GM18511 (cell line): Measurements from ENCODE around the gene CPN1.
"Not testable (repeated sequence)": the region's sequence is repeated elsewhere in the genome, so short reads cannot be mapped to it uniquely, and the experiment has no call there.

Source experiments
- ATAC-seq: cut with Tn5 transposase; IDR thresholded peaks from one replicate; pipeline ENCODE4 v1.9.1; 2021; ENCODE audit warnings: mild to moderate bottlenecking, moderate library complexity; ENCODE audit not compliant: unreplicated experiment

Gene CPN1

GRCh38 chr10:100082276-100082675 is 607 bp upstream of the CPN1 start:
- not testable (repeated sequence) for ATAC-seq

GRCh38 chr10:100076750-100077149 is 4.9 kb downstream of the CPN1 start:
- ATAC-seq = no peak

GRCh38 chr10:100075426-100076220 is 6.0 kb downstream of the CPN1 start:
- no peak for ATAC-seq

GRCh38 chr10:100072514-100072913 is 9.2 kb downstream of the CPN1 start:
- no peak for ATAC-seq

GRCh38 chr10:100071529-100071928 is 10.1 kb downstream of the CPN1 start:
- ATAC-seq = no peak

- ATAC-seq = no peak
Measured at GRCh38 chr10:100067466-100067865, 14.2 kb downstream of the CPN1 start.

GRCh38 chr10:100065084-100065660 is 16.5 kb downstream of the CPN1 start:
- no peak for ATAC-seq

GRCh38 chr10:100061401-100061800 is 20.3 kb downstream of the CPN1 start:
- no peak for ATAC-seq

- no peak for ATAC-seq
Measured at GRCh38 chr10:100057948-100058347, 23.7 kb downstream of the CPN1 start.

GRCh38 chr10:100053686-100054460 is 27.8 kb downstream of the CPN1 start:
- no peak for ATAC-seq

- peak; percentile 76 for ATAC-seq
Measured at GRCh38 chr10:100046021-100046486, 35.6 kb downstream of the CPN1 start.

GRCh38 chr10:100045592-100045991 is 36.1 kb downstream of the CPN1 start:
- ATAC-seq = no peak

- ATAC-seq = no peak
Measured at GRCh38 chr10:100043796-100044195, 37.9 kb downstream of the CPN1 start.

GRCh38 chr10:100043344-100043743 is 38.3 kb downstream of the CPN1 start:
- no peak for ATAC-seq

GRCh38 chr10:100041306-100042002 is 40.2 kb downstream of the CPN1 start:
- ATAC-seq = no peak

GRCh38 chr10:100038561-100039071 is 43.1 kb downstream of the CPN1 start:
- no peak for ATAC-seq

- no peak for ATAC-seq
Measured at GRCh38 chr10:100037758-100038315, 43.8 kb downstream of the CPN1 start.

- ATAC-seq = no peak
Measured at GRCh38 chr10:100036850-100037249, 44.8 kb downstream of the CPN1 start.

GRCh38 chr10:100033766-100034418 is 47.8 kb downstream of the CPN1 start:
- no peak for ATAC-seq

- ATAC-seq = no peak
Measured at GRCh38 chr10:100027416-100027815, 54.3 kb downstream of the CPN1 start.
